Measurements from ENCODE around the gene KIRREL3.

The KIRREL3 gene

DNA sequence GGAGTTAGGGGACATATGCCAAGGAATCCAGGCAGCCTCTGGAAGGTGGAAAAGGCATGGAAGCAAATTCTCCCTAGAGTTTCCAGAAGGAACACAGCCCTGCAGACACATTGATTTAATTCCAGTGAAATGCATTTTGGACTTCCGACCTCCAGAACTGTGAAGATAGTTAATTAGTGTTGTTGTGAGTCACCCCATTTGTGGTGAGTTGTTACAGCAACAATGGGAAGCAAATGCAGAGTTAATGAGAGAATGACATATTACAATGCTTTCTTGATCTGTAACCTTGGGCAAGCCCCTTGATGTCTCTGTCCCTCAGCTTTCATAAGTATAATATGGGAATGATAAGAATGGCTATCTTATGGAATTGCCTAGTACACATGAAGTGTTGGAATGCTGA is 178.7 kb downstream of the KIRREL3 start:
- DNase-seq = no peak

GRCh38 chr11:126819194-126819593 is 181.4 kb downstream of the KIRREL3 start:
- no peak for DNase-seq

- DNase-seq = no peak
These were observed 182.8 kb downstream of the KIRREL3 start for GRCh38 chr11:126817523-126818450.

DNA sequence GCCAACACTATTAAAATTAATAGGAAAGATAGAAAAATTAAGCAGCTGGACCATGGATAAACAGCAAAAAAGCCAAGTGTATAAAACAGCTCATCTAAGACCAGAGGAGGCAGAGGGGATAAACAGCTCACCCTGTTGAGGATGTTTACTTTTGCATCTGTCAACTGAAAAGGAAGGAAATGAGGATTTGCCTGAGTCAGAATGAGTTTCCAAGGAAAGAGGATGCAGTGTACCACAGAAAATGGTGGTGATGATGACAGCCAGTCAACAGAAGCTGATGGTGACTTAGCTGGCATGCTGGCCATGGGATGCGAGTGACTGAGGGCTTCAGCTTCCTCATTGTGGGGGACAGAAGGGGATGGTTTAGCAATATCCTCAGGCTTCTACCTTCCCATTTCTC is 183.5 kb downstream of the KIRREL3 start:
- no peak for DNase-seq

GRCh38 chr11:126816645-126817044 is 183.9 kb downstream of the KIRREL3 start:
- DNase-seq = no peak

GRCh38 chr11:126815111-126815510 is 185.5 kb downstream of the KIRREL3 start:
- no peak for DNase-seq

GRCh38 chr11:126810776-126811175 is 189.8 kb downstream of the KIRREL3 start:
- no peak for DNase-seq

- no peak for DNase-seq
These were observed 190.9 kb downstream of the KIRREL3 start for GRCh38 chr11:126809514-126810289.

- DNase-seq = no peak
These were observed 191.7 kb downstream of the KIRREL3 start for GRCh38 chr11:126808836-126809235.

DNA sequence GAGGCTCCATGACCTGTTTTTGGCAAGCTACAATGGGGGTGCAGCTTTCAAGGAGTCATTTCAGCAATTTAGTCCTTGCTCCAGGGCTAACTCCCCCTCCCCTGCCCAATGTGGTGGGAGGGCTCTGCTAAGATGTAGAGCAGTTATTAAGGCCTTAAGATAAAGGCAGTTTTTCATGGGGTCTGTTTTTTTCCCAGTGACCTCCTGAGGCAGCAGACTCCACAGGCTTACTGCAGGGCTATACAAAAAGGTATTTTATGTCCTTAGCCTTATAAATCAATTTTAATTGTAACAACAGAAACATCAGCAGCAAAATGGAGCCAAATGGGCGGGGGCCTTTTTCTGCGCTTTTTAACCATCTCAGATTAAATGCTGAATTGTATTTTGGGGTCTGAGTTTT is 192.3 kb downstream of the KIRREL3 start:
- DNase-seq = no peak

DNA sequence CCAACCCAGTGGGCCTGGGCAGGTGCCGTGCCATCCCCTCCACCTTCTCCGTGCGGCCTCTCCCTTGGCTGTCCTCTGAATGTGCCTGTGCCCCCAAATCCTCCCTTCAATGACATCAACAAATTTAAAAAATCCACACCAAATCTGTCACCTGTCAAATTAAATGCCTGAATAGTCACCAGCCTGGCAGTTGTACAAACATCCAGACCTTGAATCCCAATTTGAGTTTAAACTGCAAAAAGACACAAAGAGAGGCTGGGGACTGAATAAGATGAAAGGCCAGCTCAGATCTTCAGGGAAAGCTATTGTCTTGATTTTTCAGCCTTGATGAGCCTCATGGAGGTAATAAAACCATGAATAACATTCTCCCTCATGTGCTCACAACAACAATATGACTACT is 194.7 kb downstream of the KIRREL3 start:
- no peak for DNase-seq

GRCh38 chr11:126804363-126804762 is 196.2 kb downstream of the KIRREL3 start:
- DNase-seq = no peak

- no peak for DNase-seq
These were observed 200.6 kb downstream of the KIRREL3 start for GRCh38 chr11:126800009-126800408.

DNA sequence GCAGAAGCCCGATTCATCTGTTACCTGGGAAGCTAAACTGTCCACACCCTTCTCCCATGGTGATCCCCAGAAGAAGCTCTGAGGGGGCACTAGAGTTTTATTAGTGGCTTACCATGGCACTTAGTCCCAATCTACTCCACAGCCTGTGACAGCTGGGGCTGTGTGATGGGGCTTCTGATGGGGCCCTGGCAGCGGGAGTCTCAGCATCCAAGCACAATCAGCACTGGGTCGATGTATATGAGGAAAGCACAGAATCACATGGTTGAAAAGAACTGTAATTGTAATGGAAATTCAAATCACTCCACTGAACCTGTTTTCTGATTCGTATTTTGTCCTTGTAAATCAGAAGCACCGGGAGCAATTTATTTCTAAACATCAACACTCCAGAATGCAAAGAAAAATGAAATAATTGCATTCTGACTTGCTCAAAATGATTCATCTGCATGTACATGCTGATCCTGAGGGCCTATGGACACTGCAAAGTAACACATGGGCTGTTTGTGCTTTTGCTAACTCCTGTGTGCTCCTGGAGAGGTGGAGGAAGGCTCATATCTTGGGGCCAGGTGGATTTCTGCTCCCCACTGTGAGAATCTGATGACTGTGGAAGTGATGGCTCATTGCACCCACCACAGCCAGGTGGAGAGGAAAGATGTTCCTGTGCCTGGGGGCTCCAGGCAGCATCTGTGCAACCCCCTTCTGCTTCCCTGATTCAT is 203.0 kb downstream of the KIRREL3 start:
- no peak for DNase-seq

DNA sequence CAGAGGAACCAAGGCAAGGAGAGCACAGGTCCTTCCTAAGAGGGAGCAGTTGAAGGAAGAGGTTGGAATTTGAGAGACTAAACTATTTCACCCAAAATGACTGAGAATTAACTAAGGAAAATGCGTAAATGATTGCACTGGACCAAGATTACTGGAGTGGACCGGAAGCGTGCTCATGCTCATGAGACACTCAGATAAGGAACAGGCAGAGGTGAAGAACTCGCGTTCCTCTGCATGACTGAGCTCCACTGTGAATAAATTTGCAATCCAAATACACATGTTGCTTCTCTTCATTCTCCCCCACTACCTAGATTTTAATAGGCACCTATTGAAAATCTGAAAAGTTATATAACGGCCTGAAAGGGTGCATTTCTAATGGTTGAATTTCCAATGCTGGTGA is 207.0 kb downstream of the KIRREL3 start:
- no peak for DNase-seq

GRCh38 chr11:126791991-126792390 is 208.6 kb downstream of the KIRREL3 start:
- no peak for DNase-seq

GRCh38 chr11:126791446-126791845 is 209.1 kb downstream of the KIRREL3 start:
- DNase-seq = no peak

GRCh38 chr11:126790550-126791081 is 210.0 kb downstream of the KIRREL3 start:
- no peak for DNase-seq

- no peak for DNase-seq
These were observed 217.8 kb downstream of the KIRREL3 start for GRCh38 chr11:126782810-126783209.

GRCh38 chr11:126781942-126782341 is 218.6 kb downstream of the KIRREL3 start:
- no peak for DNase-seq

DNA sequence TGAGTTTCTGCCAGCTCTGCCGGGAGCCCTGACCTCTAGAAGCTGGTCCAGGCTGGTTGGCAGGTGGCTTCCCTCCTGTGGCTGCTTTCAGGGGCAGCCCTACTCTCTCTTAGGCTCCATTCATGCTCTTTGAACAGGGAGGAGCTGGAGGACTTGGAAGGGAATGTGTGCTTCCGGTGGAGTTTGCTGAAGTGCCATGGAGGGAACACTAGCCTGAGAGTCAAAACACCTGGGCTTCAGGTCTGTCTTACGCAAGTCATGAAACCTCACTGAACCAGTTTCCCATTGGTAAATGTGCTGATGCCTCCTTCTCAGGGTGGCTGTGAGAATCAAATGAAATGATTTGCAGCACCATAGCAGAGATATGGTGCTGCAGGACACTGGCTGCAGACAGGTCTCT is 224.5 kb downstream of the KIRREL3 start:
- DNase-seq = no peak

DNA sequence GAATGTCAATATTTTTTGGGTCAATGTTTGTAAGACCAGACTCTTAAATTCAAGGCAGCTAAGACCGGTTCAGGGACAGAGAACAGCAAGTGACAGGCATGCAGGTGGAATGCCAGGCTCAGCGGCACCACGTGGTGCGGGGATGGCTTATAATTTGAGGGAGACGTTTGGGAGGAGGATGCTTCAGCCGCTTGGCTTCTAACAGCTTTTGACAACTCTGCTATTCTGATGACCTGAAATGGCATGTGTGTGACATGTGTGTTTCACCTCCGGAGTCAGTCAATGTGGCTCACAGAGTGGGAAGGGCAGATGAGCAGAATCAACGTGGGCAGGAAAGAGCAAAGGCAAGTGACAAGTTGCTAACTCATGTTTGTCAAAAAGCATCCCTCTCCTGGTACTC is 228.3 kb downstream of the KIRREL3 start:
- DNase-seq = no peak

- DNase-seq = no peak
These were observed 231.9 kb downstream of the KIRREL3 start for GRCh38 chr11:126768702-126769101.

Measured in hematopoietic multipotent progenitor cell treated with erythropoietin and hydrocortisone succinate and interleukin-3 and kit ligand, for 8 days (in vitro differentiated cells).